Vagina (tissue), 2 donors: Measurements from ENCODE around the gene UBE2J1. TPM values are rescaled to one million over a fixed set of nuclear protein-coding genes. Genes with fewer than 3 reads are reported as not detected.

Source experiments
- DNase-seq, 2 donors: peaks; one replicate each; pipeline ENCODE4 v3.0.0-alpha.2; 2017; ENCODE audit errors: extremely low spot score in 2 of 2
- H3K27ac ChIP-seq: fragments of 200-600 bp; sonication (generic); one replicate; pipeline ENCODE4 v1.5.1; 2019
- H3K27me3 ChIP-seq: fragments of 200-600 bp; sonication (generic); one replicate; pipeline ENCODE4 v1.5.1; 2019
- H3K36me3 ChIP-seq, 2 donors: fragments of 200-600 bp; sonication (generic); one replicate each; pipeline ENCODE4 v1.5.1; 2017 to 2019
- H3K4me1 ChIP-seq: fragments of 200-600 bp; sonication (generic); one replicate; pipeline ENCODE4 v1.5.1; 2019
- H3K4me3 ChIP-seq, 2 donors: fragments of 200-600 bp; sonication (generic); 1 replicate in 1 of 2; 2 replicates in 1 of 2; pipeline ENCODE4 v1.5.1; 2016 to 2019
- H3K9me3 ChIP-seq: fragments of 200-600 bp; sonication (generic); one replicate; pipeline ENCODE4 v1.5.1; 2019
- POLR2A ChIP-seq, 2 donors: fragments of 450-650 bp; IDR thresholded peaks; one replicate each; pipeline ENCODE4 v1.6.1; 2017; ENCODE audit warnings: antibody characterized with exemption in 2 of 2, mild to moderate bottlenecking in 2 of 2, moderate library complexity in 2 of 2
- POLR2AphosphoS5 ChIP-seq, 2 donors: sonication (generic); formaldehyde crosslinking; IDR thresholded peaks; one replicate each; pipeline ENCODE4 v1.9.0; 2017; ENCODE audit warnings: antibody characterized with exemption in 2 of 2, mild to moderate bottlenecking in 2 of 2, low read depth in 1 of 2; ENCODE audit not compliant: insufficient read depth in 1 of 2
- intact Hi-C: fragments of 100-400 bp; cut with DNase I; formaldehyde crosslinking; loops from one replicate; pipeline ENCODE4 v1.15.1; 2023
- total RNA-seq: library from RNA; depleted of rRNA; stranded (reverse); fragments of >200 nt; gene quantifications from one replicate; pipeline ENCODE4 v1.2.3, GENCODE V29; 2016
- TF ChIP-seq, protein P1 (sequence below), 3 experiments: fragments of 450-650 bp in 2 of 3; fragments of 200-600 bp in 1 of 3; sonication (generic) in 1 of 3; IDR thresholded peaks; one replicate each; pipeline ENCODE4 v1.5.1; 2017 to 2019; ENCODE audit warnings: antibody characterized with exemption in 3 of 3, mild to moderate bottlenecking in 2 of 3, moderate library complexity in 2 of 3

The UBE2J1 gene
- total RNA-seq, 1 donor from 2014 or later = 23.8 TPM

DNA sequence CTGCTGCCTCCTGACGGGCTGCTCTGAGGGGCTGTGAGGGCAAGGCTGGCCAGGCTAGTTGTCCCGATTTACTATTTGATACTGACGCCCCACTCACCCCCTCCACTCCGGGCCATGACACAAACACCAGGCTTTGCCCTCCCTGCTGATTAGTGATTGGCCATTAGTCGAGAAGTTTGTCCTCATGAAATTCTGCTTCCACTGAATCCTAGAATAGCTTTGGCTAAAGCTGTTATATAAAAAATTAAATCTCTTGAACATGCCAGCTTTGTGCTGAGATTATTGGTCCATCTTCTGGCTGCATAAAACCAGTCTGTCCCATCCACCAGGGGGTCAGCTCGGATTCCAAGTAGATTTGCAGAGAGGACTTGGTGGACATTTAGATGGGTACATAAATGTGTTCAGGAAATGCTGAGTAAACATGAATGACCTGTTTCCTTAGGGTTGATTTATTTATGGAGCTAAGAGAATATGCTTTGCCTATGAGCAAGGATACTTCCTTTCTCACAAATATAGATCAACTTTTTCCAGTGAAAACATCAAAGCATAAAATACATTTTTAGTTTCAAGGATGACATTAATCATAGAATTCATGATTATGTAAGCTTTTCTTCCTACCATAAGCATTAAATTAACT lies 37.2 kb downstream of the UBE2J1 start, which contains the start of gene GABRR2:
TSS of gene GABRR2 (minus strand) at position 51 of the 637 bp plus-strand sequence. CDS start 134 bp downstream, outside the sequence.
- Histone ChIP-seq H3K36me3 (no peaks in the 10 kb centered on the region), H3K4me3 (no peak within 1 kb of the TSS), H3K27ac (no peak within 1 kb of the TSS), H3K9me3 (no peaks in the 10 kb centered on the region), H3K27me3 (no peaks in the 10 kb centered on the region), H3K4me1 (peaks cover 25% of the 10 kb centered on the region)
- intact Hi-C loops = no loop called here
- TF ChIP-seq POLR2A (IDR thresholded peaks at IDR 0.05) (no peak), POLR2AphosphoS5 (IDR thresholded peaks at IDR 0.05; ENCODE audit: insufficient read depth in 1 of 2, low read depth in 1 of 2) (no peak)
- TF ChIP-seq, protein P1, sequence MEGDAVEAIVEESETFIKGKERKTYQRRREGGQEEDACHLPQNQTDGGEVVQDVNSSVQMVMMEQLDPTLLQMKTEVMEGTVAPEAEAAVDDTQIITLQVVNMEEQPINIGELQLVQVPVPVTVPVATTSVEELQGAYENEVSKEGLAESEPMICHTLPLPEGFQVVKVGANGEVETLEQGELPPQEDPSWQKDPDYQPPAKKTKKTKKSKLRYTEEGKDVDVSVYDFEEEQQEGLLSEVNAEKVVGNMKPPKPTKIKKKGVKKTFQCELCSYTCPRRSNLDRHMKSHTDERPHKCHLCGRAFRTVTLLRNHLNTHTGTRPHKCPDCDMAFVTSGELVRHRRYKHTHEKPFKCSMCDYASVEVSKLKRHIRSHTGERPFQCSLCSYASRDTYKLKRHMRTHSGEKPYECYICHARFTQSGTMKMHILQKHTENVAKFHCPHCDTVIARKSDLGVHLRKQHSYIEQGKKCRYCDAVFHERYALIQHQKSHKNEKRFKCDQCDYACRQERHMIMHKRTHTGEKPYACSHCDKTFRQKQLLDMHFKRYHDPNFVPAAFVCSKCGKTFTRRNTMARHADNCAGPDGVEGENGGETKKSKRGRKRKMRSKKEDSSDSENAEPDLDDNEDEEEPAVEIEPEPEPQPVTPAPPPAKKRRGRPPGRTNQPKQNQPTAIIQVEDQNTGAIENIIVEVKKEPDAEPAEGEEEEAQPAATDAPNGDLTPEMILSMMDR (IDR thresholded peaks at IDR 0.05) = no peak
- no peak for DNase-seq

DNA sequence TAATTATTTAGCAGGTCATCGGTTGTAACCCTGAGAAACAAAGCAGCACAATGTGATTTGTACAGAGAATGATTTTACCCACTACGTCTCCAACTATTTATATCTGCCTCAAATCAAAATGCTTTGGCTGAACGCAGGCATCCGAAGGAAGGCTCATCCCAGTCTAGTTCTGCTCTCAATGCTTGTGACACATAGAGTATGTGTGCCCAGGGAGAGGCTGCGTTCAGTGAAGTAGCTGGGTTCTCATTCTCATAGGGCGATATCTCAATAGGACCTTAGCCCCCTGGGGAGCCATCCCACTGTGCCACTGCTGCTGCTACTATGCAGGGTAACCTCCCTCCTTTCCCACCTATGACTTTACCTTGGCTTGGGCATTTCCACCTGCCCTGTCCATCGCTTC lies 37.8 kb downstream of the UBE2J1 start:
- no peak for DNase-seq
- Histone ChIP-seq H3K27ac (no peak overlapping the region), H3K27me3 (no peaks in the 10 kb centered on the region), H3K9me3 (no peaks in the 10 kb centered on the region), H3K36me3 (no peaks in the 10 kb centered on the region), H3K4me3 (no peak overlapping the region), H3K4me1 (peaks cover 25% of the 10 kb centered on the region)
- TF ChIP-seq POLR2AphosphoS5 (IDR thresholded peaks at IDR 0.05; ENCODE audit: insufficient read depth in 1 of 2, low read depth in 1 of 2) (no peak), POLR2A (IDR thresholded peaks at IDR 0.05) (no peak)
- TF ChIP-seq, protein P1 (IDR thresholded peaks at IDR 0.05) = no peak
- intact Hi-C loops = no loop called here

DNA sequence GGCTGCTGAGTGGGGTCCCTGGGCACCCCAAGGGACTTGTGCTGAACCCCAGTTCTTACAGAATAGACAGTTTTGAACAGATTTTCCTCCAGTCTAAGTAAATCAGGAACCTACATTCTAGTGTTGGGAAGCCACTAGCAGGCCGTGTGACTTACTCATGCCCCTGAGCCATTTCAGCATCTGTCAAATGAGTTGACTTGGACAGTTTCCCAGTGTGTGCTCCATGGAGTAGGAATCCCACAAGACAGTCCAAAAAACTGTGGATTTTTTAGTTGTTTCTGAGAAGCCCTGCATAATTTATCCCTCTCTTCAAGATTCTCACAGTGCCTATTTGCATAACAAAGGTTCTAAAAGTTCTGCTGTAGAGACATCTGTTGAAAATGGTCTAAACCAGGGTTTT lies 39.5 kb downstream of the UBE2J1 start:
- DNase-seq = no peak
- H3K4me3 ChIP-seq = no peak overlapping the region
- H3K9me3 ChIP-seq = no peaks in the 10 kb centered on the region
- no peak for TF ChIP-seq POLR2AphosphoS5 (IDR thresholded peaks at IDR 0.05; ENCODE audit: insufficient read depth in 1 of 2, low read depth in 1 of 2)
- TF ChIP-seq, protein P1 (IDR thresholded peaks at IDR 0.05) = no peak
- TF ChIP-seq POLR2A (IDR thresholded peaks at IDR 0.05) = no peak
- no peaks in the 10 kb centered on the region for H3K27me3 ChIP-seq
- intact Hi-C loops = no loop called here
- H3K4me1 ChIP-seq = peaks cover 25% of the 10 kb centered on the region
- H3K27ac ChIP-seq = peak overlapping the region; percentile 74
- no peaks in the 10 kb centered on the region for H3K36me3 ChIP-seq

DNA sequence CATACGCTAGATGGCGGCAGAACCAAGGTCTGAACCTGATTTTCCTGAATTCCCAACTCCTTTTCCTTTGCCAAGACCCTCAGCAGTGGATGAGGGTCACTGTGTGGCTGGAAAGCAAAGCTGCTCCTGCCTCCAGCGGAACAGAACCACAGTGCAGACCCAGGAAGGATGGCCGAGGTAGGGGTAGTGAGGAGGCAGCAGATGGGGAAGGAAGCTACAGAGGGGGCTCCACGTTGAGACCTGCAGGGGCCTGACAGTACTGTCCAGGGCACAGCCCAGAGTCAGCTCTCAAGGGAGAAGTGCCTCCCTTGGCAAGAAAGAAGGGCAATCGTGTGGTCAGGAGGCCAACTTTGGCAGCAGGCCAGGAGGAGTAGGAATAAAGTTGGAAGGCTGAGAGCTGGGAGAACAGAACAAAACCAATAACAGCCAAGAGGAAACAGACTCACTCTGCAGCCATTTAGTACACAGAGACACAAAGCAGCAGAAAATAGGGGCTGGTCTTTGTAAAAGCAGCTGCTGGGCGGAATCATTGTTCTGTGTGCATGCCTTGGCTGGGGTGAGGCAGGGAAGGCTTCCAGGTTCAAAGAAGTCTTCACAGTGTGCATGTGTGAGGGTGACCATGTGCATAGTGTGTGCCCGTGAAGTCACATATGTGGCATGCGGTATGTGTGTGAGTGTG lies 40.5 kb downstream of the UBE2J1 start:
- intact Hi-C loops = no loop called here
- TF ChIP-seq POLR2AphosphoS5 (IDR thresholded peaks at IDR 0.05; ENCODE audit: insufficient read depth in 1 of 2, low read depth in 1 of 2) = peak in 1 of 2 donors; percentile 20
- no peak for TF ChIP-seq POLR2A (IDR thresholded peaks at IDR 0.05)
- TF ChIP-seq, protein P1 (IDR thresholded peaks at IDR 0.05) = peak in 2 of 3 experiments; percentile 27 to 29
- Histone ChIP-seq H3K27ac (peak overlapping the region; percentile 74), H3K36me3 (no peaks in the 10 kb centered on the region), H3K9me3 (no peaks in the 10 kb centered on the region), H3K4me1 (peaks cover 25% of the 10 kb centered on the region), H3K27me3 (no peaks in the 10 kb centered on the region), H3K4me3 (peak overlapping the region in 1 of 2 donors; percentile 21)
- DNase-seq = no peak

DNA sequence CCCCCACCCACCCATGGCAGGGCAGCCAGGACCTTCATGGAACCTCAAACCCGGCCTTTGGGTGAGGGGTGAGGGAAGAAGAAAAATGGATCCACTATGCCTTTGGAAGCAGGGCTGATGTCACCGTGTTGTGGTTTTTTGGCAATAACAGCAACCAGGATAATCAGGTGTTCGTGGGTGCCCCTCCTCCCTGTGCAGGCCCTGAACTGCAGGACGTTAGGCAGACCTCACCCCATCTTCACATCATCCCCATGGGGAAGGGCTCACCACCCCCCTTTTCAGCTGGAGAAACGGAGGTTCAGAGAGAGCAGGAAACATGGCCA lies 41.0 kb downstream of the UBE2J1 start:
- H3K27me3 ChIP-seq = no peaks in the 10 kb centered on the region
- DNase-seq = no peak
- no peaks in the 10 kb centered on the region for H3K36me3 ChIP-seq
- peak overlapping the region; percentile 74 for H3K27ac ChIP-seq
- peaks cover 25% of the 10 kb centered on the region for H3K4me1 ChIP-seq
- TF ChIP-seq POLR2AphosphoS5 (IDR thresholded peaks at IDR 0.05; ENCODE audit: insufficient read depth in 1 of 2, low read depth in 1 of 2) = no peak
- TF ChIP-seq, protein P1 (IDR thresholded peaks at IDR 0.05) = no peak
- TF ChIP-seq POLR2A (IDR thresholded peaks at IDR 0.05) = no peak
- H3K4me3 ChIP-seq = no peak overlapping the region
- intact Hi-C loops = no loop called here
- no peaks in the 10 kb centered on the region for H3K9me3 ChIP-seq
